Natural killer cell treated with Interleukin-12 subunit alpha and Interleukin-12 subunit beta and Interleukin-15 and Interleukin-18, amount 100 ng/mL, for 72 hours (primary cell): ENCODE results near the gene CBY1. TPM values are rescaled to one million over a fixed set of nuclear protein-coding genes. Genes with fewer than 3 reads are reported as not detected.
A peak's percentile ranks its signal among the peaks of the same experiment; 100 is the strongest.
"Not testable (repeated sequence)": the region's sequence is repeated elsewhere in the genome, so short reads cannot be mapped to it uniquely, and the experiment has no call there.

Experiments
- ATAC-seq, 2 donors: fragments of 150-1000 bp; cut with Tn5 transposase in 1 of 2; sonication (Bioruptor Pico), chemical (Tn5 transposase) in 1 of 2; 2 replicates each; pipeline ENCODE4 v1.10.0; 2021
- DNase-seq: peaks from one replicate; pipeline ENCODE4 v3.0.0; 2022; ENCODE audit warnings: low spot score
- H3K27ac Mint-ChIP-seq, 2 donors: 1 replicate in 1 of 2; 2 replicates in 1 of 2; pipeline ENCODE4 v1.8.0; 2022; ENCODE audit warnings: mixed read lengths in 2 of 2, mild to moderate bottlenecking in 1 of 2, moderate library complexity in 1 of 2
- H3K27me3 Mint-ChIP-seq, 2 donors: 1 replicate in 1 of 2; 2 replicates in 1 of 2; pipeline ENCODE4 v1.8.0; 2022; ENCODE audit warnings: mixed read lengths in 2 of 2
- H3K36me3 Mint-ChIP-seq: one replicate; pipeline ENCODE4 v1.8.0; 2022; ENCODE audit warnings: mixed read lengths
- H3K4me1 Mint-ChIP-seq, 2 donors: 1 replicate in 1 of 2; 2 replicates in 1 of 2; pipeline ENCODE4 v1.8.0; 2022; ENCODE audit warnings: low read depth in 2 of 2, mixed read lengths in 2 of 2, mild to moderate bottlenecking in 1 of 2
- H3K4me3 Mint-ChIP-seq: one replicate; pipeline ENCODE4 v1.8.0; 2022; ENCODE audit warnings: mixed read lengths
- H3K9me3 Mint-ChIP-seq: 2 replicates; pipeline ENCODE4 v1.8.0; 2022; ENCODE audit warnings: mixed read lengths
- total RNA-seq, 2 donors: library from RNA; stranded (reverse); gene quantifications; one replicate each; pipeline ENCODE4 v1.2.3, GENCODE V29; 2022

CBY1 gene
- total RNA-seq, result 10 to 100 TPM in 1 of 2 donors, 1 to 10 TPM in 1; 8.7 to 12.4 TPM

GRCh38 chr22:38656256-38657044, at the start of gene CBY1, which contains the start of gene FAM227A:
TSS of gene CBY1 (plus strand) at chr22:38656638. CDS start at chr22:38668055, 11,417 bp downstream.
TSS of gene FAM227A (minus strand) at chr22:38656392. CDS start at chr22:38650168, 6,224 bp downstream.
- H3K4me1 Mint-ChIP-seq, result peaks cover 0 to 12% of the 10 kb centered on the region in 2 donors
- H3K27me3 Mint-ChIP-seq, result no peaks in the 10 kb centered on the region

GRCh38 chr22:38607680-38608079, 48.8 kb upstream of the CBY1 start:
- no peaks in the 10 kb centered on the region for H3K4me1 Mint-ChIP-seq
- H3K27ac Mint-ChIP-seq, result no peak overlapping the region
- no peaks in the 10 kb centered on the region for H3K36me3 Mint-ChIP-seq
- H3K4me3 Mint-ChIP-seq, result no peak overlapping the region
- H3K9me3 Mint-ChIP-seq, result no peaks in the 10 kb centered on the region
- peaks cover 0 to 8% of the 10 kb centered on the region in 2 donors for H3K27me3 Mint-ChIP-seq
- DNase-seq (no peak), ATAC-seq (no peak)

More at GRCh38 chr22:38656256-38657044, at the start of gene CBY1, which contains the start of gene FAM227A:
- no peaks in the 10 kb centered on the region for H3K36me3 Mint-ChIP-seq
- H3K9me3 Mint-ChIP-seq, result no peaks in the 10 kb centered on the region
- peak within 1 kb of the TSS; percentile 86 to 94 for H3K27ac Mint-ChIP-seq
- peak; percentile 90 for DNase-seq
- H3K4me3 Mint-ChIP-seq, result peak within 1 kb of the TSS; percentile 95
- peak; percentile 94 to 96 for ATAC-seq

GRCh38 chr22:38608992-38609750, 47.3 kb upstream of the CBY1 start:
- H3K27ac Mint-ChIP-seq, result no peak overlapping the region
- ATAC-seq, result no peak

GRCh38 chr22:38610234-38610633, 46.2 kb upstream of the CBY1 start:
- DNase-seq (no peak), ATAC-seq (no peak)
- no peaks in the 10 kb centered on the region for H3K36me3 Mint-ChIP-seq
- no peaks in the 10 kb centered on the region for H3K4me1 Mint-ChIP-seq
- H3K27ac Mint-ChIP-seq, result no peak overlapping the region
- no peak overlapping the region for H3K4me3 Mint-ChIP-seq
- H3K9me3 Mint-ChIP-seq, result no peaks in the 10 kb centered on the region
- H3K27me3 Mint-ChIP-seq, result peaks cover 0 to 5% of the 10 kb centered on the region in 2 donors

More at GRCh38 chr22:38608992-38609750, 47.3 kb upstream of the CBY1 start:
- no peak for DNase-seq
- Mint-ChIP-seq H3K36me3 (no peaks in the 10 kb centered on the region), H3K4me1 (no peaks in the 10 kb centered on the region), H3K27me3 (peaks cover 0 to 5% of the 10 kb centered on the region in 2 donors), H3K4me3 (no peak overlapping the region), H3K9me3 (no peaks in the 10 kb centered on the region)

GRCh38 chr22:38611559-38611958, 44.9 kb upstream of the CBY1 start:
- DNase-seq, result no peak
- no peaks in the 10 kb centered on the region for H3K36me3 Mint-ChIP-seq
- no peaks in the 10 kb centered on the region for H3K9me3 Mint-ChIP-seq
- no peak for ATAC-seq
- peaks cover 12 to 14% of the 10 kb centered on the region in 2 donors for H3K27me3 Mint-ChIP-seq
- H3K27ac Mint-ChIP-seq, result no peak overlapping the region
- H3K4me1 Mint-ChIP-seq, result no peaks in the 10 kb centered on the region
- H3K4me3 Mint-ChIP-seq, result no peak overlapping the region

GRCh38 chr22:38612217-38613006, 44.0 kb upstream of the CBY1 start:
- ATAC-seq (no peak), DNase-seq (no peak)
- Mint-ChIP-seq H3K36me3 (no peaks in the 10 kb centered on the region), H3K9me3 (no peaks in the 10 kb centered on the region), H3K27ac (no peak overlapping the region), H3K4me3 (no peak overlapping the region), H3K27me3 (peaks cover 14 to 15% of the 10 kb centered on the region in 2 donors), H3K4me1 (no peaks in the 10 kb centered on the region)

GRCh38 chr22:38613588-38613987, 42.9 kb upstream of the CBY1 start:
- no peak overlapping the region for H3K4me3 Mint-ChIP-seq
- no peak overlapping the region for H3K27ac Mint-ChIP-seq
- no peaks in the 10 kb centered on the region for H3K9me3 Mint-ChIP-seq
- H3K4me1 Mint-ChIP-seq, result no peaks in the 10 kb centered on the region
- H3K36me3 Mint-ChIP-seq, result peaks cover 6% of the 10 kb centered on the region
- H3K27me3 Mint-ChIP-seq, result peaks cover 11 to 21% of the 10 kb centered on the region in 2 donors
- DNase-seq (no peak), ATAC-seq (no peak)

GRCh38 chr22:38614332-38615063, 41.9 kb upstream of the CBY1 start:
- Mint-ChIP-seq H3K4me3 (no peak overlapping the region), H3K4me1 (no peaks in the 10 kb centered on the region), H3K27ac (no peak overlapping the region), H3K27me3 (peaks cover 12 to 25% of the 10 kb centered on the region in 2 donors), H3K36me3 (peaks cover 7% of the 10 kb centered on the region), H3K9me3 (no peaks in the 10 kb centered on the region)
- no peak for DNase-seq
- no peak for ATAC-seq

- not testable (repeated sequence) for H3K4me3 Mint-ChIP-seq, ATAC-seq, H3K4me1 Mint-ChIP-seq, DNase-seq, H3K9me3 Mint-ChIP-seq, H3K27ac Mint-ChIP-seq, H3K36me3 Mint-ChIP-seq
- H3K27me3 Mint-ChIP-seq, result peaks cover 14 to 25% of the 10 kb centered on the region in 2 donors
Observed at GRCh38 chr22:38615064-38615405, 41.4 kb upstream of the CBY1 start.

GRCh38 chr22:38618258-38618657, 38.2 kb upstream of the CBY1 start:
- no peak overlapping the region for H3K27ac Mint-ChIP-seq
- no peaks in the 10 kb centered on the region for H3K4me1 Mint-ChIP-seq
- no peak overlapping the region for H3K4me3 Mint-ChIP-seq
- DNase-seq (no peak), ATAC-seq (no peak)
- peaks cover 14 to 25% of the 10 kb centered on the region in 2 donors for H3K27me3 Mint-ChIP-seq
- no peaks in the 10 kb centered on the region for H3K9me3 Mint-ChIP-seq
- H3K36me3 Mint-ChIP-seq, result peaks cover 7% of the 10 kb centered on the region

GRCh38 chr22:38618682-38619081, 37.8 kb upstream of the CBY1 start:
- ATAC-seq, result no peak
- Mint-ChIP-seq H3K4me1 (no peaks in the 10 kb centered on the region), H3K4me3 (no peak overlapping the region), H3K27me3 (peaks cover 15 to 25% of the 10 kb centered on the region in 2 donors), H3K9me3 (no peaks in the 10 kb centered on the region), H3K27ac (no peak overlapping the region), H3K36me3 (peaks cover 7% of the 10 kb centered on the region)
- DNase-seq, result no peak

GRCh38 chr22:38623351-38623750, 33.1 kb upstream of the CBY1 start:
- peaks cover 4% of the 10 kb centered on the region for H3K36me3 Mint-ChIP-seq
- H3K9me3 Mint-ChIP-seq, result no peaks in the 10 kb centered on the region
- peaks cover 6 to 11% of the 10 kb centered on the region in 2 donors for H3K27me3 Mint-ChIP-seq
- DNase-seq (no peak), ATAC-seq (no peak)
- H3K4me1 Mint-ChIP-seq, result no peaks in the 10 kb centered on the region
- H3K4me3 Mint-ChIP-seq, result no peak overlapping the region
- H3K27ac Mint-ChIP-seq, result no peak overlapping the region

- Mint-ChIP-seq H3K4me3 (no peak overlapping the region), H3K9me3 (no peaks in the 10 kb centered on the region), H3K4me1 (peaks cover 11 to 17% of the 10 kb centered on the region in 2 donors), H3K36me3 (no peaks in the 10 kb centered on the region), H3K27me3 (peaks cover 6 to 22% of the 10 kb centered on the region in 2 donors), H3K27ac (no peak overlapping the region)
- ATAC-seq (no peak), DNase-seq (no peak)
Observed at GRCh38 chr22:38628444-38628843, 28.0 kb upstream of the CBY1 start.
